SK-N-SH treated with all-trans-retinoic acid at 6 μM for 48 hours (cell line): ENCODE measurements around the gene HNRNPA3.

ENCODE experiments used
- ARNTL ChIP-seq: fragments of 450-650 bp; formaldehyde crosslinking; IDR thresholded peaks from 2 replicates; pipeline ENCODE4 v1.5.0; 2020; ENCODE audit warnings: low read depth, mild to moderate bottlenecking, moderate library complexity, borderline replicate concordance
- CSDC2 ChIP-seq: fragments of 250-450 bp; sonication (Bioruptor Pico); IDR thresholded peaks from 2 replicates; pipeline ENCODE4 v1.5.0; 2020; ENCODE audit warnings: mild to moderate bottlenecking, moderate library complexity
- ZNF70 ChIP-seq: fragments of 450-650 bp; formaldehyde crosslinking; IDR thresholded peaks from 2 replicates; pipeline ENCODE4 v1.5.0; 2020; ENCODE audit warnings: mild to moderate bottlenecking, moderate library complexity

DNA sequence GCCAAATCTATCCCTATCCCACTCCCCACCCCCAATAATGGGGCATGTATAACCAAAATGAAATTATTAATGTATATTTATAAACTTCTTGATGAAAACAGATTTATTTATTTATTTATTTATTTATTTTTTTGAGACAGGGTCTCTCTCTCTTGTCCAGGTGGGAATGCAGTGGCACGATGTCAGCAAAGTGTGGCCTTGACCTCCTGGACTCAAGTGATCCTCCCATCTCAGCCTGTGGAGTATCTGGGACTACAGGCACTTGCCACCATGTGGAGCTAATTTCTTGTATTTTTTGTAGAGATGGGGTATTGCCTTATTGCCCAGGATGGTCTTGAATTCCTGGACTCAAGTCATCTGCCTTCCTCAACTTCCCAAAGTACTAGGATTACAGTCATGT is 28.0 kb upstream of the HNRNPA3 start:
- TF ChIP-seq ZNF70 (CRISPR knock-in tag) (no peak), ARNTL (no peak), CSDC2 (CRISPR knock-in tag) (no peak)
